GM12872 (cell line): ENCODE measurements around the gene ALG13.

ENCODE experiments used
- TF ChIP-seq, protein P1 (sequence below): IDR thresholded peaks from 3 replicates; pipeline ENCODE4 v1.5.1; 2011; ENCODE audit warnings: low read depth, mild to moderate bottlenecking, low read length, moderate library complexity; ENCODE audit not compliant: insufficient read depth

ALG13 gene

DNA sequence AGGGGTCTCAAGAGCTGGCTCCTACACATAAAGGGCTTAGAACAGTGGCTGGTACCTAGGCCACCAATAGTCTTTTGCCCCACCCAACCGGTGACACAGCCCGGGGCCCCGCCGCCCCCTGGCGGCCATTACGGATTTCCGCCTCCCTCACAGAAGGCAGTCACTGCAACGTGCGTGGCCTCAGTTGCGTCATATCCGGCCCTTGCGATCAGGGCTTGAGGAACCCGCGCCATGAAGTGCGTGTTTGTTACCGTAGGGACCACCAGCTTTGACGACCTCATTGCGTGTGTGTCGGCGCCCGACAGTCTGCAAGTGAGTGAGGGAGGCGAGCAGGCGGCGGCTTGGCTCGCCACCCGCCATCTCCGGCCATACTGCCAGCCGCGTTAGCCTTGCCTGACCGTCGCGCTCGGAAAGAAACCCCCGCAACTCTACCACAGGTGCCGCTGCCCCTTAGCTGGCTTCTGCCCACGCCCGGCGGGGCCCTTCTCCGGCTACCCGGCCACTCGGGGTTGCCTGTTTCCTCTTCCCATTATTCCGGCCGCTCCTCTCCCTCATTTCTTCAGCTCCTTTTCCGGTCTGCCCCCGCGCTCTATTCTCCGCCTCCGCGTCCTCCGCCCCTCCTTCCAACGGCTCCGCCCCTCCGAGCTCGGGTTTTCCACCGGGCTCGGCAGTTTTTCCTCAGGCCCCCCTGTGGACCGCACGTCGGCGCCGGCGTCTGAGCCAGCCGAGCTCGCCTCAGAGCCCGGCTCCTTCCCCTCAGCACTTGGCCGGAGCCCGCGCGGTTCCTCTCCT, at the start of gene ALG13:
TSS of gene ALG13 (plus strand) at position 183 of the 792 bp plus-strand sequence. CDS start at position 232, 49 bp downstream.
- TF ChIP-seq, protein P1, sequence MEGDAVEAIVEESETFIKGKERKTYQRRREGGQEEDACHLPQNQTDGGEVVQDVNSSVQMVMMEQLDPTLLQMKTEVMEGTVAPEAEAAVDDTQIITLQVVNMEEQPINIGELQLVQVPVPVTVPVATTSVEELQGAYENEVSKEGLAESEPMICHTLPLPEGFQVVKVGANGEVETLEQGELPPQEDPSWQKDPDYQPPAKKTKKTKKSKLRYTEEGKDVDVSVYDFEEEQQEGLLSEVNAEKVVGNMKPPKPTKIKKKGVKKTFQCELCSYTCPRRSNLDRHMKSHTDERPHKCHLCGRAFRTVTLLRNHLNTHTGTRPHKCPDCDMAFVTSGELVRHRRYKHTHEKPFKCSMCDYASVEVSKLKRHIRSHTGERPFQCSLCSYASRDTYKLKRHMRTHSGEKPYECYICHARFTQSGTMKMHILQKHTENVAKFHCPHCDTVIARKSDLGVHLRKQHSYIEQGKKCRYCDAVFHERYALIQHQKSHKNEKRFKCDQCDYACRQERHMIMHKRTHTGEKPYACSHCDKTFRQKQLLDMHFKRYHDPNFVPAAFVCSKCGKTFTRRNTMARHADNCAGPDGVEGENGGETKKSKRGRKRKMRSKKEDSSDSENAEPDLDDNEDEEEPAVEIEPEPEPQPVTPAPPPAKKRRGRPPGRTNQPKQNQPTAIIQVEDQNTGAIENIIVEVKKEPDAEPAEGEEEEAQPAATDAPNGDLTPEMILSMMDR = peak; percentile 71

DNA sequence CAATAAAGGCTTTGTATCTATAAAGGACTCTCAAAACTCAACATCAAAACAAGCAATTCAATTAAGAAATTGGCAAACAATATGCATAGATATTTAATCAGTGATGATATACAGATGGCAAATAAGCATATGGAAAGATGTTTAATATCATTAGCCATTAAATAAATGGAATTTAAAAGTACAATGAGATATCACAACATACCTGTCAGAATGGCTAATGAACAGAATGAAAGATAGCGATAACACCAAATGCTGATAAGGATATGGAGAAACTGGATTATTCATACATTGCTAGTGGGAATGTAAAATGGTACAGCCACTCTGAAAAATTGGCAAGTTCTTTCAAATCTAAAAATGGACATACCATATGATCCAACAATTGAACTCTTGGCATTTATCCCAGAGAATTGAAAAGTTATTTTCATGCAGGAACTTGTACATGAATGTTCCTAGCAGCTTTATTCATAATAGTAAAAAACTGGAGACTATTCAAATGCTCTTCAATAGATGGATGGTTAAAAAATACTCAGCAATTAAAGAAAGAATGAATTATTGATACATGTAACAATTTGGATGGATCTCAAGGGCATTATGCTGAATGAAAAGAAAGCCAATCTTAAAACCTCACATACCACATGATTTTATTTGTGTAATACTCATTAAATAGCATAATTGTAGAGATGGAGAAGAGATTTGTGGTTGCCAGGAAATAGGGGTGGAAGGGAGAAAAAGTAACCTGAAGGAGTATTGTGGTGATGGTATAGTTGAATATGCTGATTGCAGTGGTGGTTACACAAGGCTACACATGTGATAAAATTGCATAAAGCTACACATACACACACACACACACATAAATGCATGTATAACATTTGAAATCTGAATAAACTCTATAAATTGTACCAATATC, 45.9 kb upstream of the ALG13 start:
- TF ChIP-seq, protein P1 = no peak

DNA sequence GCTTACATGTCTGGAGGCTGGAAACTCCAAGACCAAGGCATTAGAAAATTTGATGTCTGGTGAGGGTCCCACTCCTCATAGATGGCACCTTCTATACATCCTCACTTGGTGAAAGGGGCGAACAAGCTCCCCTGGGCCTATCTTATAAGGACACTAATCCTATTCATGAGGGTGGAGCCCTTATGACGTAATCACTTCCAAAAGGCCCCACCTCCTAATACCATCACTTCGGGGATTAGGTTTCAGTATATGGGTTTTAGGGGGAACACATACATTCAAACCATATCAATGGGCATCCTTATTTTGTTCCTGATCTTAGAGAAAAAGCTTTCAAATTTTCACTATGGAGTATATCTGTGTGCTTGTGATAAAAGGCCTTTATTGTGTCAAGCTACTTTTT, 39.0 kb upstream of the ALG13 start:
- TF ChIP-seq, protein P1 = no peak

- TF ChIP-seq, protein P1 = no peak
Observed at GRCh38 chrX:111645607-111646006, 35.4 kb upstream of the ALG13 start.

DNA sequence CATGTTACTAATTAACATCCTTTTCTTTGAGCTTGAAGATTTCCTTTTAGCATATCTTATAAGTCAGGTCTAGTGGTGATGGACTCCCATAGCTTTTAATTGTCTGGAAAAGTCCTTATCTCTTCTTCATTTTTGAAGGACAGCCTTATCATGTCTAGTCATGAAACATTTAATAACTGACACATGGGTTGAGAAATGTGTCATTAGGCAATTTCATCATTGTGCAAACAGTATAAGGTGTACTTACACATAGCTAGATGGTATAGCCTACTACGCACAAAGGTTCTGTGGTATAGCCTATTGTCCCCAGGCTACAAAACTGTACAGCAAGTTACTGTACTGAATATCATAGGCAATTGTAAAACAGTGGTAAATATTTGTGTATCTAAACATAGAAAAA, 34.5 kb upstream of the ALG13 start:
- TF ChIP-seq, protein P1 = no peak

DNA sequence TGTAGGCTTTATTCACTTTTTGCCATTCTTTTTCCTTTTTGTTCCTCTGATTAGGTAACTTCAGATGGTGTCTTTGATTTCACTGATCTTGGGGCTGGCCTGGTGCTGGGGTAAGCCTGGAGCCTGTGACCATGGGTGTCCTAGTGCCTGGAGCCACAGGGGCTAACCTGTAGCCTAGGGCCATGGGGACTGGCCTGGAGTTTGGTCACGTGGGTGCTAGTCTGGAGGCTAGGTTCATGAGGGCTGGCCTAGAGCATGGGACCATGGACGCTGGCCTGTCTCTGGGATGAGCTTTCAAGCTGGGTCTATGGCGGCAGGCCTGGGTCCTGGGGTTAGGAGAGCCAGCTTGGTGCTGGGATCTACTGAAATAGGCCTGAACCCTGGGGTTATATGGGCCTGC, 32.2 kb upstream of the ALG13 start:
- TF ChIP-seq, protein P1 = no peak

DNA sequence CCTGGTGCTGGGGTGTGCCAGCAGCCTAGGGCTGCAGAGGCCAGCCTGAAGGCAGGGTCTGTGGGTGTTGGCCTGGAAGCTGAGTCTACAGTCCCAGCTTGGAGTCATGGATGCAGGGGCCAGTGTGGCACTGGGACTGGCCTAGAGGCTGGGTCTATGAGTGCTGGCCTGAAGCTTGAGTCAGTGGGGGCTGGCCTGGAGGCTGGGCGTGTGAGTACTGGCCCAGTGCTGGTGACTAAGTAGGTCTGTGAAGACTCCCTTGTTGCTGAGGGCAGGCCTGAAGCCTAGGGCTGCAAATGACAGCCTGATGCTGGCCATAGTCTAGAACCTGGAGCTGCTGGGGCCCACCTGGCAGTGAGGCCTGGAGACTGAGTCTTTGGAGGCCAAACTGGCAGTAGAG, 31.3 kb upstream of the ALG13 start:
- TF ChIP-seq, protein P1 = no peak
